Peyer's patch (tissue), 4 donors: ENCODE data around the gene SLC3A2.

ENCODE experiments used
- POLR2A ChIP-seq, 2 donors: fragments of 450-650 bp; IDR thresholded peaks; one replicate each; pipeline ENCODE4 v1.5.1; 2017; ENCODE audit warnings: antibody characterized with exemption in 2 of 2, mild to moderate bottlenecking in 2 of 2, moderate library complexity in 2 of 2
- TF ChIP-seq, protein P1 (sequence below), 6 experiments: fragments of 450-650 bp in 4 of 6; fragments of 200-600 bp in 2 of 6; sonication (generic) in 1 of 6; IDR thresholded peaks; one replicate each; pipeline ENCODE4 v1.5.1; 2017 to 2019; ENCODE audit warnings: antibody characterized with exemption in 6 of 6, mild to moderate bottlenecking in 3 of 6, moderate library complexity in 1 of 6

DNA sequence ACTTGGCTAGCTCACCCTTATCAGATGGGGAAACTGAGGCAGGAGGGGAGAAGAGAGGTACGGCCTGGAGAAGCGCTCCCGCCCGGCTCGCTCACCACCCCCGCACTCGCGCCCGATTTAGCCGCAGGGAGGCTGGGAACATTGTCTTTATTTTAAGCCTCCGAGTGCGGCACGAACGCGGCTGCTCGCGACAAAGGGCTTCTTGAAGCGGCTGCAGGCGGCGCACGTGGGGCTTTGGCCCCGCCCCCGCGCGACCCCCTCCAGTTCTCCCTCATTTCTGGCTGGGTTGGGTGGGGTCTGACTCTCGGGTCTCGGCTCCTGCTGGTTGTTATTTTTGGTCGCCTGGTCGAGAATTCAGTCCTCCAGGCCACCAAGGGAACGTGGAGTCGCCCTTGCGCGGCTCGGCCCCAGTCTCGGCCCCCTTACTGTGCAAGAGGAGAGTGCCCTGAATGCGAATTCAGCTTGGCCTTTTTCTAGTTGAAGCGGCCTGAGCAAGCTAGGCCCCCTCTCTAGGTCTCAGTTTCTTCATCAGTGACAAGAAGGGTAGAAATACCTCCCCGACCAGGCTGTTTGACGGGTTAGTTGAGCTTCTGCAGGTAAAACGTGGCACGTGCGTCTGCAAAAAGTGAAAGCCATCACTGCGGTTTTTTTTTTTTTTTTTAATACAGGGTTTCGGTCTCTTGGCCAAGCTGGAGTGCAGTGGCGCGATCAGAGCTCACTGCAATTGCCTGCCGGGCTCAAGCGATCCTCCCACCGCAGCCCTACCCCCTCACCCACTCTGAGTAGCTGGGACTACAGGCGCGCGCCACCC, 43.1 kb downstream of the SLC3A2 start:
- TF ChIP-seq, protein P1, sequence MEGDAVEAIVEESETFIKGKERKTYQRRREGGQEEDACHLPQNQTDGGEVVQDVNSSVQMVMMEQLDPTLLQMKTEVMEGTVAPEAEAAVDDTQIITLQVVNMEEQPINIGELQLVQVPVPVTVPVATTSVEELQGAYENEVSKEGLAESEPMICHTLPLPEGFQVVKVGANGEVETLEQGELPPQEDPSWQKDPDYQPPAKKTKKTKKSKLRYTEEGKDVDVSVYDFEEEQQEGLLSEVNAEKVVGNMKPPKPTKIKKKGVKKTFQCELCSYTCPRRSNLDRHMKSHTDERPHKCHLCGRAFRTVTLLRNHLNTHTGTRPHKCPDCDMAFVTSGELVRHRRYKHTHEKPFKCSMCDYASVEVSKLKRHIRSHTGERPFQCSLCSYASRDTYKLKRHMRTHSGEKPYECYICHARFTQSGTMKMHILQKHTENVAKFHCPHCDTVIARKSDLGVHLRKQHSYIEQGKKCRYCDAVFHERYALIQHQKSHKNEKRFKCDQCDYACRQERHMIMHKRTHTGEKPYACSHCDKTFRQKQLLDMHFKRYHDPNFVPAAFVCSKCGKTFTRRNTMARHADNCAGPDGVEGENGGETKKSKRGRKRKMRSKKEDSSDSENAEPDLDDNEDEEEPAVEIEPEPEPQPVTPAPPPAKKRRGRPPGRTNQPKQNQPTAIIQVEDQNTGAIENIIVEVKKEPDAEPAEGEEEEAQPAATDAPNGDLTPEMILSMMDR (IDR thresholded peaks at IDR 0.05) = no peak
- no peak for TF ChIP-seq POLR2A (IDR thresholded peaks at IDR 0.05)
